Measurements from ENCODE around the gene TLL2.

The TLL2 gene

GRCh38 chr10:96387601-96388000 lies 126.1 kb downstream of the TLL2 start:
- DNase-seq = no peak

- DNase-seq = no peak
These were observed 126.6 kb downstream of the TLL2 start for GRCh38 chr10:96387161-96387560.

GRCh38 chr10:96384506-96384905 lies 129.2 kb downstream of the TLL2 start:
- no peak for DNase-seq

DNA sequence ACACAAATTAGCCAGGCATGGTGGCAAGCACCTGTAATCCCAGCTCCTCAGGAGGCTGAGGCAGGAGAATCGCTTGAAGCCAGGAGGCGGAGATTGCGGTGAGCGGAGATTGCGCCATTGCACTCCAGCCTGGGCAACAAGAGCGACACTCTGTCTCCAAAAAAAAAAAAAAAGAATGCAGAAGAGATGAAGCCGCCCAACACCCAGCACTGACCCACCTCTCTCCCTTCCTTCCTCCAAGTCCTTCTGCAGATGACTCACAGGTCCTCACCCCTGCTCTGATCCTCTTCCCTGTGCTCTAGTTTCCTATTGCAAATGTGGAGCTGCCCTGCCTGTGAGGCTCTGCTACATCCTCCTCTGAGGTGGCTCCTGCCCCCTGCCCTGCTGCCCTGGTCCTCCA lies 132.9 kb downstream of the TLL2 start:
- no peak for DNase-seq

DNA sequence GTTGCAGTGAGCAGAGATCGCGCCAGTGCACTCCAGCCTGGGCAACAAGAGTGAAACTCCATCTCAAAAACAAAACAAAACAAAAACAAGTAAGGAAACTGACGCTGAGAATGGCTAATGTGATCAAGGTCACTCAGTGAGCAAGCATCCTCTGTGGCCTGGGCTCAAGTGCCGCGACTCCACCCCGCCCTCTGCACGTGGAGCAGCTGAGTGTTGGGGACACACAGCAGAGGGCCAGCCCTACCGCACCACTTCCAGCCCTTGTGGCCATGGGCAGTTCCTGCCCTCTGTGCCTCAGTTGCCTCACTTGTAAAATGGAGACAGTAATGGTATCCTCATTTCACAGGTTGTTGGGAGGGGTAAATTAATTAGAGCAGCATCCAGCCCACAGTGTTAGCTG lies 134.0 kb downstream of the TLL2 start:
- no peak for DNase-seq

DNA sequence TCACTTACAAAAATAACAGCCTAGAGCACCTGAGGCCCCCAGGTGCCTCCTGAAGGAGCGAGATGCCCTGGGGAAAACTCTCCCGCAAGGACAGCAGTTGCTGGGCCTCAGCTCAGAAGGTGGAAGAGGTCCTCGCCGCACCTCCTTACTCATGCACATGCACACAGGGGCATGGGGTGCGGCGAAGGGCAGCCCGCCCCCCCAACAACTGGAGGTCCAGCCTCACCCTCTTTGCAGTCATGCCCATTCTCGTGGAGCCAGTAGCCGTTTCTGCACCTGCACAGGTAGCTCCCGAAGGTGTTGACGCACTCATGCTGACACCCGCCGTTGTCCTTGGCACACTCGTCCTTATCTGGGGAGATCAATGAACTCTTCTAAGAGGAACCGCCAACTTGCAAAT lies 135.0 kb downstream of the TLL2 start:
- DNase-seq = no peak

GRCh38 chr10:96377816-96378294 lies 135.9 kb downstream of the TLL2 start:
- DNase-seq = no peak

DNA sequence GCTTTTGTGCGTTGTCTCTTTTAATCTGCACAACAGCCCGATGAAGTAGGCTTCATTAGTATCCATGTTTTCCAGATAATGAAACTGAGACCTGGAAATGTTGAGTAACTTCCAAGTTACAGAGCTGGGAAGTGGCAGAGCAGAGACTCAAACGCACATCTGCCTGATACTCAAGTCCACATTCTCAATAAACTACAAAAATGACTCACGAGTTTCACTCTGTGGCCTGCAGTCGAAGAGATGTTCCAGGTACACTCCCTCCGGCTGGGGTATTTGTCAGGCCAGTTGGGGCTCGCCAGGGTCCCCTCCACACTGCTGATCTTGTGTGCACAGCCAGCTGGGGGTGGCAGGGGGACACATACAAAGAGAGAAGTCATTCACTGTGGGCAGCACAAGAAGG lies 137.2 kb downstream of the TLL2 start:
- no peak for DNase-seq

GRCh38 chr10:96374985-96375830 lies 138.5 kb downstream of the TLL2 start:
- peak; percentile 63 for DNase-seq

DNA sequence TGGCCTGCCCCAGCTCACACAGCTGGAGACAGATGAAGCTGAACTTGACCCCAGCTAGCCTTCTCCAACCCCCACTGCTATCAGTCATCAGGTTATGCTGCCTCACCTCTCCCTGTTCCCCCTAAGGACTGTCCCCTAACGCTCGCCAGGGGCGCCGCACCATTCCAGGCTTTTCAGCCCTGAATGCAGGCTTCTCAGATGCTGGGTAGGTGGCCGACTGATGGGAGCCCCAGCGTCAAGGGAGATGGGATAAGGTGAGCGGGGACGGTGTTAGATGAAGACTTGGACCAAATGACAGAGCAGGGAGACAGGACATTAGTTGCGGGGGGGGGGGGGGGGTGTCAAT lies 139.1 kb downstream of the TLL2 start:
- no peak for DNase-seq

DNA sequence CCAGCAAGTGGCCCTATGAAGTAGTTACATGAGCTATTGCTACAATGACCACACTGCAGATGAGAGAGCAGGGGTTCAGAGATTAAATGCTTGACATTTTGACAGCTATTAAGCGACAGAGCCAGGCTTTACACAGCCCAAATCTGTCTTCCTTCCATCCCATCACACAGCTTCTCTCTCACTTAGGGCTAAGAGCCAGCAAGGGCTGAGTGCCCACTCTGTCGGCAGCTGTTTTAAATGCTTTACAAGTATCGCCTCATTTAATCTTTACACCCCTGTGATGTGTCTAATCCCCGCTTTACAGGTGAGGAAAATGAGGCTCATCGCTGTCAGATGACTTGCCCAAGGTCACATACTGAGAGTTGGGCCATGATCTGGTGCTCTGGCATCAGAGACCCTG lies 139.7 kb downstream of the TLL2 start:
- no peak for DNase-seq

DNA sequence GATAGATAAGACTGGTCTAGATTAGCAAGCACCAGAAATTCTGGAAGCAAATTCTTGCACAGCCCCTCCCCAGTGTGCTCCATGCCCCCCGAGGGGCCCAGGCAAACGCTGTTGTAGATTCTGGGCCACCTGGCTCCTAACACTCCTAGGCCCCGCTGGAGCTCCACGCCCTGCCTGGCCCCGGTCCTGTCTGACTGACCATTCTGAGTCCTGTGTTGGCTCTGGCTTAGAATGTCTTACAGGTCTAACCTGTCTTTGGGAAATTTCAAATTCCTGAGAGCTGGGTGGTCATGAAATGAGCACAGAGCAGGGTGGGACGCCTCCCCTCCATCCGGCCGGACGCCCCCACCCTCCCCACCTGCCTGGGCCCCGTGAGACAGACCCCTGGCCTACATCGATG lies 142.4 kb downstream of the TLL2 start:
- no peak for DNase-seq

- peak; percentile 49 for DNase-seq
These were observed 143.1 kb downstream of the TLL2 start for GRCh38 chr10:96370584-96371157.

DNA sequence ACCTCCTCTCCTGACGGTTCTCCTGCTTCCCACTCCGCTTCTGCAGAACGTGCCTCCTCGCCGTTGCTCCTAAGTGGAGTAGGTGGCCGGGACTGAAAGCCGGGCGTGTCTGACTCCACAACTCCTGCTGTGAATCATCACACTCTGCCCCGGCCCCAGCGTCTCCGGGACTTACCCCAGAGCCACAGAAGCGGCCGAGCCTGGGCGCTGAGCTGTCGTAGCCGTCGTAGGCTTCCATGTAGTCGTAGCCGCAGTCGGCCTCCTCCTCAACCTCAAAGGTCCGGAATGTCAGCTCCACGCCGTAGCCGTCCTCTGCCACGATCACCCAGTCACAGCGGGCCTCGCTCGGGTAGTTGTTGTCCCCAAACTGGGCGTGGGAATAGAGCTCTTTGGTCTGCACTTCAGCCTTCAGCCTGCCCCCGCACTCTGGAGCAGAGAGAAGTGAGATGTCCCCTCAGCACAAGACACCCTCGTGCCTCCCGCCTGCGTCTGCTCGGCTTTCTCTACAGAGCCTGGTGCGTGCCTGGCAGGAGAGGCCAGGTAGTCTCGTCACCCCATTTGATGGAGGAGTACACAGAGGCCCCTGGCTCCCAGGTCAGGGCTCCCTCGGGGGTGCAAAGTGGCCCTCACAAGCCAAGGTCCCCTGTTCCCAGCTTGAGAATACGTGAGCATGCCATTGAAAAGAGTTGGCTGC lies 143.7 kb downstream of the TLL2 start:
- no peak for DNase-seq

- no peak for DNase-seq
These were observed 144.8 kb downstream of the TLL2 start for GRCh38 chr10:96368971-96369370.

DNA sequence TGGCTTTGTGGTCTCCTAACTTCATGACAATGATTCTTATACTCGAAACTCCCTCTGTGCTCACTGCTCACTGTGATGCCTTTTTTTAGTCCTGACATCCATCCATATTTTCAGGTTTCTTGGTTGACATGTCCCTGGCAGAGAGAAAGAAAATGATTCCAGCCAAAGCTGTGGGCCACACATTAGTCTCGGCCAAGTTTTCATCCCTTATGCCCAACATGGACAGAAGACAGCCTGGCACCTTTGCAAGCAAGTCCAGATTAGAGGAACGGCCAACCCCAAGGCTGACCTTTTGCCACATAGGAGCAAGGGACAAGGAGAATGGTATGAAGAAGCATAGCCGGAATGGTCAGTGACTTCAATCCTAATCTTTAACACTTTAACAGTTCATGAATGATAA lies 146.3 kb downstream of the TLL2 start:
- DNase-seq = no peak

- DNase-seq = no peak
These were observed 147.2 kb downstream of the TLL2 start for GRCh38 chr10:96366508-96366907.

- no peak for DNase-seq
These were observed 148.2 kb downstream of the TLL2 start for GRCh38 chr10:96365571-96365970.

DNA sequence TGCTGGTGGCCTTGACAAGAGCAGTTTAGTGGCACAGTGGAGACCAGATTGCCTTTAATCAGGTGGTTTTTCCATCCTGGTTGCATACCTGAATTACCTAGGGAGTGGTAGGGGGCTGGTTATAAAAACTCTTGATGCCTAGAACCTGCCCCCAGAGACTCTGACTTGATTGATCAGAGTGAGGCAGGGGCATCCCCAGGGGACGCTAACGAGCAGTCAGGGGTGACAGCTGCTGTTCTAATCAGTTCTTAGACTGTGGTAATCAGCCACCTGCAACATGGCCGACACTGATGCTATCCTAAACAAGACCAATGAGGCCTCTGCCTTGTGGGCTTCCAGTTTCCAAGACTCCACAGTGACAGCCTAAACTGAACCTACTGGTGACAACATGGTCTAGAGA lies 153.0 kb downstream of the TLL2 start:
- DNase-seq = no peak

- no peak for DNase-seq
These were observed 153.4 kb downstream of the TLL2 start for GRCh38 chr10:96360331-96360730.

- no peak for DNase-seq
These were observed 154.1 kb downstream of the TLL2 start for GRCh38 chr10:96359616-96360015.

DNA sequence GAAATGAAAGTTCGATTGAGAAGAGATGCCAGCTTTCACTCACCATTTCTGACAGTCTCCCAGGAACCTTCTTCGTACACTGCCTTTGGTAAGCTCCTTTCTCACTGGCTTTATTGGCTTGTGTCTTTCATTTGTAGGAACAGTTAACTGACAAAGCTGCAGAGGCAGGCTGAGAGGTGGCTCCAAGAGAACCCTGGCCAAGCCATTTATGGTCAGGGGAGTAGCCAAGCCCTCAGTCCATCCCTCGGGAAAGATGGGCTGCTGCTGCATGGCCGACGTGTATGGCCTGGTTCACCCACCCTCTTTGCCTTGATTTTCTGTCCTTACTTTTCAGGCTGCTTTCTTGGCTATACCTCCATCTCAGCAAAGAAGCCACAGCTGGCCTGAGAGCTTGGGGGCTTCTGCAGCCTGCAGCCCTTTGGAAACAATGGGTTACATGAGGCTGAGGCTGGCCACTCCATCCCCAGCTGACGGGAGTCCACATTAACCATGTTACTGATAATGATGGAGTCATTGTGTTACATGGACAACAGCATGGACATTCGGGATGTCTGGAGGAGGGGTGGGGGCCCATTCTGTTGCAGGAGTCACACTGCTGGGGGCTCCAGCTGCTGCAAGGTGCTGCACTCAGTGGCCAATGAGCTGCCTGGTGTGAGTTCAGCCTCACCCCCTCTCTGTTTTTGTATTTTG lies 154.7 kb downstream of the TLL2 start, which contains the start of gene OPALIN:
Gene OPALIN, minus strand, starts transcription at position 152 of the 690 bp plus-strand sequence. Its CDS starts 106 bp downstream, at position 46.
- no peak for DNase-seq

DNA sequence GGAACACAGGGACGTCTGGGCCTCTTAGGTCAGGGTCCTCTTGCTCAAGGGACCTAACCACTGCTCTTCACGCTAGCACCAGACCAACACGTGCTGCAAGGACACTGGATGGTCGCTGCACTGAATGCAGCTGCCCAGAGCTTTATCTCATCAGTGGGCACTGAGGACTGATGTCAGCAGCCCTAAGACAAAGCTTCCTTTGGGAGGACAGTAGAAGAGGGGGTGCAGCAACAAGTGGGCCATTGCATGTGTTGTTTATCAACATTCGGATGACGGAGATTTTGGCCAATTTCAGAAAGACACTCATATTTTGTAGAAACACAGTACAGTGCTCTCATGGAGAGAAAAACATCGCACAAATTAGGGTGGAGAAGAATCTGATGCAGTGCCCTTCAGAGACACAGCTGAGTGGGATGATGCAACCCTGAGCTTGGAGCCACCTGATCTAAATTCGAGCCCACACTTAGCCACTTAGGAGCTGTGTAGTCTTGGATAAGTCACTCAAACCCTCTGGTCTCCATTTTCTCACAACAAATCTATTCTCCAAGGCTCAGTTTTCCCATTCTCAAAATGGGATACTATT lies 156.6 kb downstream of the TLL2 start:
- no peak for DNase-seq
